Skin epidermis (tissue), 12 donors: ENCODE results near the gene GPR89A.
"Not testable (repeated sequence)": the region's sequence is repeated elsewhere in the genome, so short reads cannot be mapped to it uniquely, and the experiment has no call there.

Source experiments
- H3K27ac ChIP-seq, 21 experiments: fragments of 200-600 bp; sonication (generic) in 11 of 21; one replicate each; pipeline ENCODE4 v1.5.0; 2020; ENCODE audit warnings: mild to moderate bottlenecking in 3 of 21, inconsistent platforms in 2 of 21, moderate library complexity in 2 of 21
- H3K4me3 ChIP-seq, 7 experiments: fragments of 200-600 bp; sonication (generic) in 2 of 7; one replicate each; pipeline ENCODE4 v1.5.0; 2020; ENCODE audit warnings: inconsistent platforms in 2 of 7, mild to moderate bottlenecking in 2 of 7, moderate library complexity in 1 of 7

Gene GPR89A

DNA sequence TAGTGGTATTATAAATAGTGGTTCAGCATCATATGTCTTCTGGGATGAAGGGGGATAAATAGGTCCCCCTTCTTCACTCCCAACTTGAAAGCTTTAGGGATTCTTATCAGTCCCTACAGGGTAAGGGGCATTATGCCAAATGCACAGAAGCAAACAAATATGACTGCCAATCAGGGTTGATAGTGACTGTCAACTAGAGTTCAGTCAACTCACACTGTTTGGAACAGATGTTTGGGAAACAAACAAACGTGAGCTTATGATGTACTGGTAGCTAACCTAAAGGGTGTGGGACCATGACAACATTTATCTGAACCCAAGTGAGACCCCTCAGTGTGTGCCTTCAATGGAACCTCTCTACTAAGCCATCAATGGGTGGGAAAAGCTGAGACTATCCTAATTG, 65.4 kb downstream of the GPR89A start:
- not testable (repeated sequence) for H3K4me3 ChIP-seq, H3K27ac ChIP-seq

DNA sequence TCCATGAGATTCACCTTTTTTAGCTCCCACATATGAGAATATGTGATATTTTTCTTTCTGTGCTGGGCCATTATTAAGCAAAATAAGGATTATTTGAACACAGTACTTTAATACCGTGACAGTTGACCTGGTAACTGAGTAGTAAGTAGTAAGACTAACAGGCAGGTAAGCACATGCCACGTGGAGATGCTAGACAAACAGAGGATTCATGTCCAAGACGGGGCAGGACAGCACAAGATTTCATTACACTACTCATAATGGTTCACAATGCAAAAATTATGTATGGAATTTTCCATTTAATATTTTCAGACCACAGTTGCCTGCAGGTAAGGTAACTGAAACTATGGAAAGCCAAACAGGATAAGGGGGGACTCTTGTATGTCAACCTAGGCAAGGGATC, 77.1 kb downstream of the GPR89A start:
- not testable (repeated sequence) for H3K27ac ChIP-seq, H3K4me3 ChIP-seq

DNA sequence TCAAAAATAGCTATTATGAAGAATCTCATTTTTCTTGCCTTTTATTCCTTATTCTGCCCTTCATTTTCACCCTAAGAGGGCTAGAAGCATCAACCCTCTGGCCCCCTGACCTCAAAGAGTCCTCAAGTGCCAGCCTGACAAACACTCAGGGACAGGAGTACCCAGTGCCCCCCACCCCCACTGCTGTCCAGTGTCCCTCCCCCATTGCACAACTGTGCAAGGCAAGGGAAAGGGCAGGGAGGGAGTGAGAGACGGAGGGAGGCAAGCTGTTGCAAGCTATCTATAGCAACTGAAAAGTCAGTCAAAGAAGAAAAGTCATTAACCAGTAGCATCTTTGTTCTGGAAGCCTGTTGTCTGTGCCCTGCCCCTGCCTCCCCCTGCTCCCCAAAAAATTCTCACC, 78.3 kb downstream of the GPR89A start:
- not testable (repeated sequence) for H3K27ac ChIP-seq, H3K4me3 ChIP-seq

DNA sequence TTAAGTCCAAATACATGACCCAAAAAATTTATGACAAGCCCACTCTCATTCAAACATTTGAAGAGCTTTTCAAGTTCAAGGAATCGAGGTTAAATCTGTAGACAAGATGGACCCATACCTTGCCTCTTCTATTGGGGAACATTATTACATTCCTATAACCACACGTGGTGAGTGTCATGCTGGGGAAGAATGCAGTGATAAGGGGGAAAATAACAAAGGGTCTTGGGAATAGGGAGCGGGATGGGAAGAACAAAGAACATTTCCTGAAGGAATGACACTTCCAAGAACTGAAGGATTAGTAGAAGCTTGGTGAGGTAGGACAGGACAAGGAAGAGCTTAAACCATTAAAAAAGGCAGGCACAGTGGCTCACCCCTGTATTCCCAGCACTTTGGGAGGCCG, 80.5 kb downstream of the GPR89A start:
- Histone ChIP-seq H3K27ac (no peak overlapping the region), H3K4me3 (no peak overlapping the region)

DNA sequence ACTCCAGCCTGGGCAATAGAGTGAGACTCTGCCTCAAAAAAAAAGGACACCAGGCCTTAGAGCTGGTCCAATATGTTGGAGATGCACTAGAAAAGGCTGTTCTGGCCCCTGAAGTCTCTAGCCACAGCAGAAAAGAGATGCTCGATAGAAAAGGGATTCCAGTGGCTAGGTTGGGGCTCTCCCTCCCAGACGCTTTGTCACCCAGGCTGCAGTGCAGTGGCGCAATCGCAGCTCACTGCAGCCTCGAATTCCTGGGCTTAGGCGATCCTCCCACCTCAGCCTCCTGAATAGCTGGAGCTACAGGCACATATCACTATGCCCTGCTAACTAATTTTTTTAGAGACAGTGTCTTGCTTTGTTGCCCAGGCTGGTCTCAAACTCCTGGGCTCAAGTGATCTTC, 81.1 kb downstream of the GPR89A start:
- Histone ChIP-seq H3K27ac (peak overlapping the region in 1 of 21 experiments; percentile 66), H3K4me3 (no peak overlapping the region)

DNA sequence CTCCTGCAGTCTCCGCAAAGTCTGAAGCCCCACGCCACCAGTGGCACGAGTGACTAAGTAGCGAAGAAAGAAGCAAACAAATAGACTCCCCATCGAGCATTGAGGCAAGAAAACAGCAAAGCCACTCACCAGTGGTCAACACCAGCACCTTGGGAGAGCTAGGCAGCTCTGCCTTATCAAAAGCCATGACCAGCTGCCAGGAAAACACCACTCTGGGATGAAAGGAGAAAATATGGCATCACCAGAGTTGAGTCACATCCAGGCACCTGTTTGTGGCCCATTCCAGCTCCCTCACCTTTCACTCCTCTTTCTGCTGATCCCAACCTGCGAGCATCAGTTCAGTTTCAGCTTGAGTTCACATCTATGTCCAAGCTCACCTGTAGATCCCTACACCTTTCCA, 82.1 kb downstream of the GPR89A start:
- Histone ChIP-seq H3K4me3 (no peak overlapping the region), H3K27ac (peak overlapping the region in 3 of 21 experiments; percentile 9 to 66 (median 55))

DNA sequence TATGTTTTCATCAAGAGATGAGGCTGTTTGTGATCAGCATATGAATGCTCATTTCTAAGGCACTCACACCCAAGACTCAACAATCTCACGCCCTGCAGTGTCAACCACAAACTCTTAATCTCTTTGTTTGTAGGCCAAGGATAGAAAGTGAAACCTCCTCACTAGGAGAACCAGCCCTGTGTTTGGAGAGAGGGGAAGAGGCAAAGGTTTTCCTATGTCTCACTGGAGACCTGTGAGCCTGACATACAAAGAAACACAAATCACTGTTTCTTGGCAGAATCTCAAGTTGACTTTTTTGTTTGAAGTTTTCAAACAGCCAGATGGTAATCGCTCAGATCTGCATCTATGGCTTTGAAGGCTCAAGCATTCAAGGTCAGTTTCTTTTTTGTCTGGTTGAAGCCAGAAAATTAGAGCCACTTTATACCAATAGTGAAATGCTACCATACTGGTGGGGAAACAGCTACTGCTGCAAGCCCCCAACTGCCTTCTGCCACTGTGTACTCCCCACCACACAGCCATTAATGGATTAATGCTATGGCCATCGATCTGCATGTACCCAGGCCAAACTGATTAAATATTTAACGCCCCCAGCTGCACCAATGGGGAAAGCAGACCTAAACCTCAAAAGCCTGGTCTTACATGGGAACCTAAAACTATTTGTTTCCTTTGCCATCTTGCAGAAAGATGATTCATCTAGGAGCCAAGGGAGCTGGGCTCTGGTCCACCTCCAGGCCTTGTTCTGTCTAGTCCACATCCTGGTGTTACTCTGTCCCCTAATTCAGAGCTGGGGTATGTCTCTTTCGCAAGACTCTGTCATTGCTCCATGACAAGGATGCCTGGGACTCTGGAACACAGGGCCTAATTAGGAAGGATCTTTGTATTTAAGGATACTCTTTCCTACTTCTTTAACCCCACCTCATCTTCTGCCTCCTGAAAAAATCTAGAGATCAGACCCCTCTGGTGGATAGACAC, 83.1 kb downstream of the GPR89A start:
- H3K27ac ChIP-seq = peak overlapping the region in 9 of 21 experiments; percentile 14 to 67 (median 38)
- no peak overlapping the region for H3K4me3 ChIP-seq

DNA sequence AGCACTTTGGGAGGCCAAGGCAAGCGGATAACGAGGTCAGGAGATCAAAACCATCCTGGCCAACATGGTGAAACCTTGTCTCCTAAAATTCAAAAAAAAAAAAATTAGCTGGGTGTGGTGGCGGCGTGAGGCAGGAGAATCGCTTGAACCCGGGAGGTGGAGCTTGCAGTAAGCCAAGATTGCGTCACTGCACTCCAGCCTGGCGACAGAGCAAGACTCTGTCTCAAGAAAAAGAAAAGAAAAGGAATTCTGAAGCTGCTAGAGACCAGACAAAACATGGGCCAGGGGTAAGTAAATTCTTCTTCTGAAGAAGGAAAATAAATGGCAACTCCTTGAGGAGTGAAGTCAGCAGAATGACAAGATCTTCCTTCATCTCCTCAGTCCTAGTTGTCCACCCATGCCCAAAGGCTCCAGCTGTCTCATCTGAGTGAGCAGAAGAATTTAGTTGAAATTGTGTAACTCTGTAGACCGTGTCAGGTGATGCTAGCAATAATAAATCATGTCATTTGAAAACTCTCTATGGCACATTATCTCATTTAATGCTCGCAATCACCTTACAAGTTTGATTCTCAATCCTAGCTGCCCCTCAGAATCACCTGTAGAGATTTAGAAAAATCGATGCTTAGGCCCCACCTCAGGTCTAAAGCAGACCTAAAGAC, 85.1 kb downstream of the GPR89A start:
- H3K4me3 ChIP-seq = no peak overlapping the region
- no peak overlapping the region for H3K27ac ChIP-seq

DNA sequence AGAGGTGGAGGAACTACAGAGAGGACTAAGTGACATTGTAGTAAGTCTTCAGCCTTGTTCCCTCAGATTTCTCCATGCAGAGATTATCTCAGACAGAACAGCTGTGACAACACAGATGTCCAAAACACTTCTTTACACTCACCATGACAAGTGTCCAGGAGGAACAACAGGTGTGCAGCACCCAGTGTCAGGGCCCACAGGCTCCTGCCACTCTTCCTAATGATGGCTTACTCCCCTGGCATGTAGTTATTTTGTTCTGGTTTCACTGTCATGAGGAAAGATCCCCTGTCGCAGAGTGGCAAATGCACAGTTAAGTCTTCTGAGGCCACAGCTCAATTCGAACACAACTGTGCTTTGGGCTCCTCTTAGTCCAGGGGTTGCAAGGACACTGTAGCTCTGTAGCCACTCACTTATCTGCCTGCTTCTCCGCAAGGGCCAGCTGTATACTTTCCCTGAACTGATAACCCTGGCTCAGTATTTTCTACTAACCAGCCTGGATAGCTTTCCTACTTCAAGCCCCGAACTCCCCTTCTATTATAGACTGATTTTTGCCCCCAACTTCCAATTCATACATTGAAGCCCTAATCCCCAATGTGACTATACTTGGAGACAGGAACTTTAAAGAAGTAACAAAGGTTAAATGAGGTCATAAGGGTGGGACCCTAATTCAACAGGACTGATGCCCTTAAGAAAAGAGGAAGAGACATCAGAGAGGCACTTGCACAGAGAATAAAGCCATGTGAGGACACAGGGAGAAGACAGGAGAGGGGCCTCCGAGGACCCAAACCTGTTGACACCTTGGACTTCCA, 88.2 kb downstream of the GPR89A start:
- Histone ChIP-seq H3K27ac (no peak overlapping the region), H3K4me3 (no peak overlapping the region)

DNA sequence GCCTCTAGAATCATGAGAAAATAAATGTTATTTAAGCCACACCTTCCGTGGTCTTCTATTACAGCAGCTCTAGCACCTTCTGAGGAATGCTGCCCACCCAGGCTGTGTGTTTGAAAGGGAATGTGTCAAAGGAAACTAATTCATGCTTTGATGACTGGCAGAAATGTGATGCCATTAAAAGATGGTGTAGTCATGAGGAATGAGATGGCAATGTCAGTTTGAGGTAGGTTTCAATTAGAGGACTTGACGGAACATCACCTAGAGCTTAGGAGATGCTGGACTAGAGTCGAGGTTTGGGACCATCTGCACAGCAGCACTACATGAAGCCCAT, 88.8 kb downstream of the GPR89A start:
- Histone ChIP-seq H3K4me3 (no peak overlapping the region), H3K27ac (no peak overlapping the region)

DNA sequence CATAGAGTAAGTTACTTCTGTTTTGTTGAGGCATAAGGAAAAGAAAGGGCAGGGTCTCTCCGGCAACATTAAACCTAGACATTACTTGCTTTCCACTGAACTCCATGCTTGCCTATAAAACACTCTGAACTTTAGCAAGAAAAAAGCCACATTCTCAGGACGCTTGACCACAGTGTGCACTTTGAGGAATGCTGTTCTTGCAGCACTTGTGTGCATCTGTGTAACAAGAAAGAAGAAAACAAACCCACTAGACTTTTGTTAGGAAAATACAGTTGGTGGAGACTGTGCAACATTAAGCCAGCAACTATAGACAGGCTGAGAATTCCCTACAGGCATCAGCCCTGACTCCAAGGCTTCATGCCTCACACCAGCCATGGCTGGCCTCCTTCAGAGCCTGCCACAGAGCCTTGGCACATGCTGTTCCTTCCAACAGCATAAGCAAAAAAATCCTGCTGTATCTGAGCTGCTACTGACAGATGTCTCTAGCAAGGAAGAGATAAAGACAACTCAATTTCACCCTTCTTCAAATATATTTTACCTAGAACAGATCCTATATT, 93.6 kb downstream of the GPR89A start:
- Histone ChIP-seq H3K27ac (no peak overlapping the region), H3K4me3 (no peak overlapping the region)

DNA sequence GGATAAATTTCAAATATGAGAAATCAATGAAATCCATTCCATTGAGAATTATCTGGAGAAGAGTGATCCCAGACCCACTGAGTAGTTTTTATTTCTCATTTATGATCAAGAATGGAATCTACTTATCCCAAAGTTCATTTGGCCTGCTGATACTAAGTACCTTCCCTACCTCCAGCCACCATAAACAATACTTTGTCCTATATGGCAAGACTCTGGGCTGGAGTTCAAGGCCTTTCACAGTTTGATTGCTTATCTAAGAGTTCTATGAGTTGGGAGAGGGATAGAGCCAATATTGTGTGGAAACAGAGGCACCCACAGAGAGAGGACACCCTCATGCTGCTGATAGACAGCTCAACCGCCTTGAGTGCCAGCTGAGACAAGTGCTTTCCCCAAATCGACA, 94.3 kb downstream of the GPR89A start:
- Histone ChIP-seq H3K27ac (no peak overlapping the region), H3K4me3 (no peak overlapping the region)

DNA sequence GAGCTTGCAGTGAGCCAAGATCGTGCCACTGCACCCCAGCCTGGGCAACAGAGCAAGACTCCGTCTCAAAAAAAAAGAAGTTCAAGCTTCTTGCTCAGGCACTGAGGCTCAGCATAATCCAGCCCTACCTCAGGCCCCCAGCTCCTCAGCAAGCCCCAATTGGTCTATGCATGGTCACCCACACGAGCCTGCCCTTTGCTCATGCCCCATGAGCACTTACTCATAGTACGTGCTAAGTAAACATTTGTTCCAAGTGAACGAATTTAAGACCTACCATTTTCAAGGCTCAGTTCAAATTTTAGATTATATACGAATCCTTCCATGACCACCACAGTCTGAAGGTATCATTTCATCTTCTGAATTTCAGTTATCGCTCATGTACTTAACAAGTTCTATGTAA, 95.0 kb downstream of the GPR89A start:
- no peak overlapping the region for H3K27ac ChIP-seq
- H3K4me3 ChIP-seq = no peak overlapping the region

DNA sequence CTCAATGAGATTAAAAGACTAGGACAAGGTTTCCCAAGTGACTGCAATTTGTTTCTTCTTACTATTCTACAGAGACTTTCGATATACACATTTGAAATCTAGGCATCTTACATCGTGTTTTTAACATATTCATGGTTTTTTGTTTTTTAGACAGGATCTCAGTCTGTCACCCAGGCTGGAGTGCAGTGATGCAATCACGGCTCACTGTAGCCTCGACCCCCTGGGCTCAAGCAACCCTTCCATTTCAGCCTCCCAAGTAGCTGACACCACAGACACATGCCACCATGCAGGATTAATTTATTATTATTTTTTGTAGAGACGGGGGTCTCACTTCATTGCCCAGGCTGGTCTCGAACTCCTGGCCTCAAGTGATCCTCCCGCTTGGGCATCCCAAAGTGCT, 97.8 kb downstream of the GPR89A start:
- no peak overlapping the region for H3K27ac ChIP-seq
- H3K4me3 ChIP-seq = no peak overlapping the region

DNA sequence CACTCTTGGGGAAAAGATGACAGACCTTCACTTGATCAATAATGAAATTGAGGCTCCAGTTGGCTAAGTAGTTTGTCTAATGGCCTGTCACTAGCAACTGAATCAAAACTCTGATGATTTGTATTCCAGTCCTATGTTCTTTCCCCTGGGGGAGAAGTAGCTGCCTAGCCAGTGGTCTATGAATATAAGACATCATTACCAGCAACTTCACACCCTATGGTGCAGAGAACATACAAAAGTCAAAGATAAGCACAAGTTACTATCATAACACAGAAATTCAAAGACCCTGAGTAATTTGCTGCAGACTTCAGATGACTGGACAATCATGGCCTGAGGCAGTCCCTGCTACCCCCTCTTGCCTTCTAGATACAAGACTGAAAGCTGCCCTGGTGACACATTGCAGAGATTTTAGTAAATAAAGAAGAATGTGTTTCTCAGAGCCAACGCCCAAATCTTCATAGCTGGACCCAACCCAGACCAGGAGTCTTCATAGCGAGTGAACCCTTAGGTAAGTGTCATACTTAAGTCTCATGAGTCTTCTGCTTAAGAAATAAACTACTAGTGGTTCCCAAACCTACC, 98.4 kb downstream of the GPR89A start:
- Histone ChIP-seq H3K27ac (no peak overlapping the region), H3K4me3 (no peak overlapping the region)

DNA sequence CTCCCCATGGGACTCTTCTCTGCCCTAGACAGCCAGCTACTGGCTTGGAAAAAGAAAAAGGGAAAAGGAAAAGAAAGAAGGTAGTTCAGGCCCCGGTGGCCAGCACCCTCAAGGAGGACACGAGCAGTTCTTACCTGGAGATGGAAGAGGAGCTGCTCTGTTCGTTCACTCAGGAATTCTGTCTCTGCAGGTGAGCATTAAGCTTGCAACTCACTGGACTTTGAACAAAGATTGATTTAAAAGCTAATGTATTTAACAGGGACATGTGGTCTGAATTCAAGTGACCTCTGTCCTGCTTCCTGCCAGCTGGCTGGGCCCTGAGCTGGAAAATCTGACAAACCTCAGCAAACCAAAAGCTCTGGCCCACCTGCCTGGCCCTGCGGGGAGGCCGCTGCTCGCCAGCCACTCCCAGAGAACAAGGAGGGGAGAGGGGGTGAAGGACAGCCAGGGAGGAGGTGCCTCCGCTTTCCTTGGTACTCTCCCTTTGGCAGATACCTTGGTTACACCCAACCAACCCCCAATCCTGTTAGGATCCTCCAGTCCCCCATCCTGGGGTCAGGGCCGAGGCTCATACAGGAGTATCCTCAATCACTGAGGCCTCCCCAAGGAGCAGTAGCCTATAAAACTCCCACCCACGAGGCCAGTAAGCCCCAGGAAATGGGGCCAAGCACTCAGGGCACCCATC, 99.5 kb downstream of the GPR89A start, which contains the start of gene PDZK1:
Gene PDZK1 (minus strand): TSS at position 186 of the 685 bp plus-strand sequence. CDS start 19,347 bp downstream, outside the sequence.
- no peak within 1 kb of the TSS for H3K27ac ChIP-seq
- H3K4me3 ChIP-seq = no peak within 1 kb of the TSS

DNA sequence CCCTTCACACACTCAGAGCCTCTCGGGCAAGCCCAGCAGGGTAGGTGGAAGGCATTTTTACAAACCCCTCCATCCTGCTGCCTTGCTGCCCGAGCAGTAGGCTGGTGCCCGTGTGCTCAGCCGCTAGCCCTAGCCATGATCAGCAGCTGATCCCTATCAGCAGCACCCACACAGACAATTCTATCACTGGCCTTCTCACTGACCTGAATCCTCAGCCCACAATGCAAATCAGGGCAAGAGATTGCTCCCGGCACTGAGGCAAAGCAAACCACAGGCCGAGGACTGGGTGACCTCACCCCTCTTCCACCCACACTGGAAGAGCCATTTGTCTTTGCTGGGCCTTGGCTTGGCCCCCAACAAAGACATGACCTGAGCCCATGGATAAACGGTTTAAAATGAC, 100.3 kb downstream of the GPR89A start:
- Histone ChIP-seq H3K4me3 (no peak overlapping the region), H3K27ac (no peak overlapping the region)

DNA sequence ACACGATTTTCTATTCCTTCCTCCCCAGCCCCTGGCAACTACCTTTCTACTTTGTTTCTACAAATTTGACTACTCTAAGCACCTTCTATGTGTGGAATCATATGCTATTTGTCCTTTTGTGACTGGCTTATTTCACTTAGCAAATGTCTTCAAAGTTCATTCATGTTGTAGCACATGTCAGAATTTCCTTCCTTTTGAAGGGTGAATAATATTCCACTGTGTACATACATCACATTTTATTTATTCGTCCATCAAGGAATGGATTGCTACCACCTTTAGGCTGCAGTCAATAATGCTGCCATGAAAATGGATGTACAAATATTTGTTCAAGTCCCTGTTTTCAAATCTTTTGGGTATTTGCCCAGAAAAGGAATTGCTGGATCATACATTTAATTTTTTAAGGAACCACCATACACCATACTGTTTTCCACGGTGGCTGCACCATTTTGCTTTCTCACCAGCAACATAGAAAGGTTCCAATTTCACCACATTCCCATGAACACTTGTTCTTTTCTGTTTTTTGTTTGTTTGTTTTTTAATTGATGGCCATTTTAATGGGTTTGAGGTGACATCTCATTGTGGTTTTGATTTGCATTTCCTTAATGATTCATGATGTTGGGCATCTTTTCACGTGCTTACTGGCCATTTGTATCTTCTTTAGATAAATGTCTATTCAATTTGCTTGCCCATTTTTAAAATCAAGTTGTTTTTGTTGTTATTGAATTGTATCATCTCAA, 102.7 kb downstream of the GPR89A start:
- H3K4me3 ChIP-seq = no peak overlapping the region
- no peak overlapping the region for H3K27ac ChIP-seq
